GM12892 (cell line): Measurements from ENCODE around the gene JPT2.

ENCODE experiments used
- POLR2A ChIP-seq: IDR thresholded peaks from 2 replicates; pipeline ENCODE4 v1.6.1; 2011; ENCODE audit warnings: low read depth, low read length, control low read depth
- TAF1 ChIP-seq: IDR thresholded peaks from 2 replicates; pipeline ENCODE4 v1.6.1; 2011; ENCODE audit warnings: low read depth, mild to moderate bottlenecking, control low read depth, low read length, borderline replicate concordance

- no peak for TF ChIP-seq POLR2A
- TF ChIP-seq TAF1, result no peak
These were observed 43.5 kb upstream of the JPT2 start for GRCh38 chr16:1634541-1634940.
